Fibroblast of gingiva (primary cell): ENCODE data around the gene OPRL1.

Source experiments
- DNase-seq: peaks from one replicate; pipeline ENCODE4 v3.0.0-alpha.2; 2011; ENCODE audit warnings: low read depth

OPRL1 gene

DNA sequence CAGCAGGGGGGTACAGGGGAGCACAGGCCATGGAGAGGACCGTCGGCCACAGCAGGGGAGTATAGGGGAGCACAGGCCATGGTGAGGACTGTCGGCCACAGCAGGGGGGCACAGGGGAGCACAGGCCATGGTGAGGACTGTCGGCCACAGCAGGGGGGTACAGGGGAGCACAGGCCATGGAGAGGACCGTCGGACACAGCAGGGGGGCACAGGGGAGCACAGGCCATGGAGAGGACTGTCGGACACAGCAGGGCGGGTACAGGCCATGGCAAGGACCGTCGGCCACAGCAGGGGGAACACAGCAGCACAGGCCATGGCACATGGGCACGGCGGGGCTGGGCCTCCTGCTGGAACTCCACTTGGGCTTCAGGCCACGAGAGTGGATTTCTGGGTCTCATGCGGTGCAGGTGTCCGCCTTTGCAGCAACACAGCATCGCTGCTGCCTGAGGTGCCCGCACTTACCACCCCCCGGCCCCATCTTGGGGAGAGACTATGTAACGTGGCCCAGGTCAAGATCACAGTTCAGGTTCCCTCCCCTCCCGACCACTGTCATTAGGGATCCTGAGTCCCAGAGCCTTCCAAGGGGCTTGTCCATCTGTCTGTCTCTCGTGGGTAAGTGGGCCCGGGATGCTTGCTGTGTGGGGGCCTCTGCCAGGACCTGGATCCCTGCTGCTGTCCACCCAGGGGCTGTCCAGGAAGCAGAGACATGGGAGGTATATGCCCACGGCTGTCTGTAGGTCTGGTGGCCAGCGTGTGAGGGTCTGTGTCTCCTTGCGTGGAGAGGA lies 25.0 kb downstream of the OPRL1 start:
- DNase-seq, result no peak

DNA sequence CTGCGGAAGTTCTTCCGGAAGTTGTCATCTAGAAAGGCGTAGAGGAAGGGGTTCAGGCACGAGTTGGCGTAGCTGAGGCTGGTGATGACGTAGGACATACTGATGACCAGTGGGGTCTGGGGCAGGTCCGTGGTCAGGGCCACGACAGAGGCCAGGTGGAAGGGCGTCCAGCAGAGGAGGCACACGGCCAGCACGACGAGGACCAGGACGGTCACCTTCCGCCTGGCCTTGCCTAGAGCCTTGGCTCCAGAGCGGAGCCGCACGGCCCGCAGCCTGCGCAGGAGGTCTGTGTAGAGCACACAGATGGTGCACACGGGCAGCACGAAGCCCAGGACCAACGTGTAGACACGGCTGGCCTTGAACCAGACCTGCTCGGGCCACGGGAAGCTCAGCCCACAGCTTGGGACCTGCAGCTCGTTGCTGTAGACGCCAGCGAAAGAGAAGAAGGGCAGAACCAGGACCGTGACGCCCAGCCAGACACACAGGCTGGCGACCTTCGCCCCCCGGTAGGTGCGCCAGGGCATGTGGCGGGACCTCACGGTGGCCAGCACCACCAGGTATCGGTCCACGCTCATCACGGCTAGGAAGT lies 26.1 kb downstream of the OPRL1 start:
- no peak for DNase-seq

DNA sequence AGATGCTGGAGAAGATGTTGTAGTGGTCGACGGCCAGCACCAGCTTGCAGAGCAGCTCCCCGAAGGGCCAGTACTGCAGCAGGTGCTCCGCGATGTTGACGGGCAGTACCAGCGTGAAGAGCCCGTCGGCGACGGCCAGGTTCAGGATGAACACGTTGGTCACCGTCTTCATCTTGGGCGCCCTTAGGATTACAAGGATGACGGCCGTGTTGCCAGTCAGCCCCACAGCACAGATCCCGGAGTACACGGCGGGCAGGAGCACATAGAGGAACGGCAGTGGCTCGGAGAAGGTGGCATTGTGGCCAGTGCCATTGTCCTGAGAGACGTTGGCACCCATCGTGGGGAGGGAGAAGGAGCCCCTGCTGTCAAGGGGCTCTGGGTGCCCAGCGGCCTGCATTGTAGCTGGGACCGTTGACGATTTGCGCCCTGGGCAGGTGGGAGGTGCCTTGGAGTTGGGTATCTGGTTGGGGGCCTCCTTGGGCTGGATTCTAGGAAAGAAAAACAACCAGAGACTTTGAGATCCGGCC lies 26.6 kb downstream of the OPRL1 start:
- no peak for DNase-seq

DNA sequence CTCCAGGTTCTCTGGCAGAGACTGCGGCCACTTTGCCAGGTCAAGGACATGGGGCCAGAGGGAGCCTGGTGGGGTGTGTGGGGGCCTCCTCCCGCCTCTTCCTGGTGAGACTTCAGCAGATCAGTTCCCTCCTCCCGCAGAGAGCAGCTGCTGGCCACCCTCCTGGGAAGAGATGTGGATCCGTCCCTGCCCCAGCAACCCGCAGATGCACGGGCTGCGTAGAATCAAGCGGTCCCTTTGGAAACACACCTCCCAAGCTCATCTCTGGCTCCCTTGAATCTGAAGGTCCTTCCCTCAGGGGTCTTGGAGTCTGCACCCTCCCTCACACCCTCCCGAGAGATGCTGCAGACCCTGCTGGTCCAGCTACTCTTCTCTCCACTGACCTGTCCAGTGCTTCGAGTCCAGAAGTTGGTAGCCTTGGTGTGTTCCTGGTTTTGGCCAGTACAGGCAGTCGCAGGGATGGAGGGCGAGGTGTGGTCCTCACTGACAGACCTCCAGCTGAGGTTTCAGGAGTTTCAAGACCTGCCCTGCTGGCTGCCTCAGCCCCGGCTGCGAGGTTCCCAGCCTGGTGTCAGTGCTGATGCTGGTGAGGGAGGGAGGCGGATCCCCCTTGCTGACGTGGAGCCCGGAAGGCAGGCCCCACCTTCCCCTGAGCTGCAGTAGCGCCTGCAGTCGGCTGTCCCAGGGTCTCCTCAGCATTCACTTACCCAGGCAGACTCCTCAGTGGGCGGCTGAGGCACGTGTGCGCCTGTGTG lies 27.3 kb downstream of the OPRL1 start, which contains the start of gene NPBWR2:
TSS of gene NPBWR2 (minus strand) at position 585 of the 755 bp plus-strand sequence. CDS start 734 bp downstream, outside the sequence.
- no peak for DNase-seq

DNA sequence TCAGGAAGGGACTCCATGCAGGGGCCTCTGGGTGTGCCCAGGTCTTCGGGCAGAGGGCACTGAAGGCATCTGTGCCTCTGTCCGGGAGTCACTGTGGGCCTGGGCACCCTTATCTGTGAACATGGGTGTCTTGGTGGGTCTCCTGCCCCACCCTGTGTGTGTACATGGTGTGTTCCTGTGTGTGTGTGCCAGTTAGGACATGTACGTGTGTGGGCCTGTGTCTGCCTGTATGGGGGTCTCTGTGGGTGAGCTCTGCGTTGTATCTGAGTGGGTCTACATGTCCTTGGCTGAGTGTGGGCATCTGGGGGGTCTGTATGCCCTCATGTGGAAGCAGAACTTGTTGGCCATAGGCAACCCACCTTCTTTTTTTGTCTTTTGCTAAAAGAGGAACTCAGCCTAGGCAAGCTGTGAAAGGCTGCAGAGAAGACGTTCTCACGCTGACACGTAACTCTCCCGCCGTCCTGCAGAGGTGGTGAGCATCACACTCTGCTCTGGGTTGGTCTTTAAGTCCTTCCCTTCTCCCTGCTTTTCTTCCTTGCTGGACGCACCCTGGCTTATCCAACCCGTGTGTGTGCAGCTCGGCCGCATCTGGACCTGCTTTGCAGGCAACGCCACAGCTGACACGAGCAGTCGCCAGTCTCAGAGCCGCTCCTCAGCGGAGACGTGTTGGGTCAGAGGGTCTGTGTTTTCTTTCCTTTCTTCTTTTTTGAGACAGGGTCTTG lies 28.0 kb downstream of the OPRL1 start:
- DNase-seq, result no peak

DNA sequence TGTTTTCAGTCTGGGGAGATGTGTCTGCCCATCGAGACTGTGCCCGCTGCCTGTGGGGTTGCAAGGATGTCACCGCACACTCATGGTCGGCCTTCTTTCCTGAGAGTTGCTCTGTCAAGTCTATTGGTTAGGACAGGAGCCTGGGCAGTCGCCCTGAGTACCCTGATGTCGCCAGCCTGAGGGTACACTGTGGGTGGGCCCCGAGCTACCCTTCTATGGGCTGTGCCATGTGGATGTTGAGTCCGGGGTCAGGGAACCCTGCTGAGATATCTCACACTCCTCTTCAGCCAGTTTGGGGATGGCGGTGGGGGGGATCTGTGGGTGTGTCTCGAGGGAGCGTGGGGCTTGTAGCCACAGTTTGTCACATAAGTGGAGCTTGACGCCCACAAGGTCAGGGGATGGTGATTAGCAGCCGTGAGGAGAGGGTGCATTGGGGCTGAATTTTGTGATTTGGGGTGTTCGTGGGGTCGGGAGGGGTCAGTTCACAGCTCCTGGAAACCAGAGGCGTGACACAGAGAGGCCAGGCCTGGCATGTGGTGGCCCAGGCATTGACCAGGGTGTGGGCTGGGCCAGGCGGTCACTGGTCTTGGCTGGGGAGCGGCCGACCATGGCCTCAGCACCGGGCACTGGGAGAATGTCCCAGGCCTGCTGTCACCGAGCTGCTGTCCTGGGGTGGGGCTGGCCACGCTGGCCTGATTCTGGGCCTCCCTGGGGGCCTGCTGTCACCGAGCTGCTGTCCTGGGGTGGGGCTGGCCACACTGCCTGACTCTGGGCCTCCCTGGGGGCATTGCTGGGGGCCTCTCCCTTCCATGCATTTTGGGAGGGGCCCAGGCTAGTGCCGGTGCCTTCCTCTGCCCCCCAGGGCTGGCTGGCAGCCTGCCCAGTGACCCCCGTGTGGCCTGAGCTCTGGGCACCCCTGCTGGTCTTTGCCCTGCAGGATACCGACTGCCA lies 29.1 kb downstream of the OPRL1 start:
- DNase-seq, result no peak

DNA sequence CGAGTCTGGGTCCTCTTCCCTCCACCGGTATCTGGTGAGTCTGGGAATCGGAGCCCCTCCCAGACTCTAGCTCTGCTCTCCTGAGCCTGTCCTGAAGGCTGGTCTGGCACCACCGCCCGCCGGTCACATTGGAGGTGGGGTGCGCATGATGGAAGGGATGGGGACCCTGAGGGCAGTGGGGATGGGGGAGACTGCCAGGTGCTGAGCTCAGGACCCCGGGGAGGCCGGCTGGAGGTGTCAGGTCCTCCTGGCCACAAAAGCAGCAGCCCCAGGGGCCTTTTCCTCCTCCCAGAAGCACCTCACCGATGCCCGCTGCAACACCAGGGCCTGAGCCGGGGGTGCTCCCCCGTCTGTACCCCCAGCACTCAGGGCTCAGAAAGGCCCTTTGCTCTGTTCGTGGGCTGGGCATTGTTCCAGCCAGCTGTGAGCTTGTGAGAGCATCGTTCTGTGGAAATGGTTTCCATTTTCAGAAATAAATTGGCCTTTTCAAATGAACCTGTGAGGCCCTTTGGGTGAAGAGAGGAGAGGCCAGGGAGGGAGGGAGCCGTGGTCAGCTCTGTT lies 30.0 kb downstream of the OPRL1 start:
- no peak for DNase-seq

DNA sequence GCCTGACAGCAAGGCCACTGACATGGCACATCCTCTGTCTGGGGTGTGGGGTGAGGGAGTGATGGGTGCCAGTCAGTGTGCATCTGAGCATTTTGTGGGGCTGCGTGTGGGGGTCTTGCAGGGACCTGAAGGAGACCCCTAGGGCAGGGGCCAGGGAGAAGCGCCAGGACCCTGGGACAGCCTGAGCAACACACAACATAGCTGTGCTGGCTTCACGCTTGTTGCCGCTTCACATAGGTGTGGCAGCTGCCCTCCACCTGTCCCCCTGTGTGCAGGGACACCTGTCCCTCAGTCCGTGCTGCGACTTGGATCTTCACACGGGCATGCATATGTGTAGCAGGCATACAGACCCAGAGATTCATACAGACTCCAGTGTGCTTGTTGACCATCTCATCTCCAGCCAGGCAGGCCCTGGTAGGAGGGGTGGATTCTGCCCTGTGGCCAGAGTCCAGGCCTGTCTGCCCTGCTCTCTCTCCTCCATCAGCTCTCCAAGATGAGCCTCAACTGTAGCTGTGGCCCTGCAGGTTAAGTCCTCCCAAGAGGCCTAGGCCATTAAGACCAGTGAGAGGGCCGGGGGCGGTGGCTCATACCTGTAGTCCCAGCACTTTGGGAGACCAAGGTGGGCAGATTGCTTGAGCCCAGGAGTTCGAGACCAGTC lies 30.7 kb downstream of the OPRL1 start:
- no peak for DNase-seq

DNA sequence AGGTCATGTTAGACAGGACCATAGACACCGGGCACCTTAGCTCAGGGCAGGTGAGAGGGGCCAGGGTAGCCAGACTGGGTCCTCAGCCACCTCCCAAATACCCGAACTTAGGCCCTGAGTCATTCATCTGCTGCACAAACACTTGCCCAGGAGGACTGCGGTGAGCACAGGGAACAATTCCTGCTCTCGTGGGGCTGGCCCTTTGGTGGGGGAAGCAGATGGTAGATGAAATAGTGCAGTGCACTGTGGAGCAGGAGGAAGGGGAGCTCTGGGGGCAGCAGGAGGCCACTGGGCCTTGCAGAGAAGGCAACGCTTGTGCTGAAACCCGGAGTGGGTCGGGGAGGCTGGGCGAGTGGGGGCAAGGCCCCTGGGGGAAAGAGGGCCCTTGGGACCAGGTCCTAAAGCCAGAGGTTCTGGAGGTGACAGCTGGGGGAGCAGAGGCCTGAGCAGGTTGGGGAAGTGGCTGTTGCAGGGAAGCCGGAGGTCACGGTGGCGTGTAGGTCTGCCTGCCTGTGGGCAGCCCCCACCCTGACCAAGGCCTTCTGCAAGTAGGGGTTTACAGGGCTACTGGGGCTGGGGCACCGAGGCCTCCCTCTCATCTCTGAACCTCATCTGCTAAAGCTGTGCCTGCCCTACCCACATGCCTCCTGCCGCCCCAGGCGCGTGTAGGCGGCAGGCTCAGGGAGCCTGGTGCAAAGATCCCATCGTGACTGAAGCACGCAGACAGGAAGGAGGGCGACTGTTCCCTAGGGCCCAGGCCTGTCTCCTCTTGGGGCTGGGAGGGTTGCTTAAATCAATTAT lies 32.2 kb downstream of the OPRL1 start:
- DNase-seq, result no peak

DNA sequence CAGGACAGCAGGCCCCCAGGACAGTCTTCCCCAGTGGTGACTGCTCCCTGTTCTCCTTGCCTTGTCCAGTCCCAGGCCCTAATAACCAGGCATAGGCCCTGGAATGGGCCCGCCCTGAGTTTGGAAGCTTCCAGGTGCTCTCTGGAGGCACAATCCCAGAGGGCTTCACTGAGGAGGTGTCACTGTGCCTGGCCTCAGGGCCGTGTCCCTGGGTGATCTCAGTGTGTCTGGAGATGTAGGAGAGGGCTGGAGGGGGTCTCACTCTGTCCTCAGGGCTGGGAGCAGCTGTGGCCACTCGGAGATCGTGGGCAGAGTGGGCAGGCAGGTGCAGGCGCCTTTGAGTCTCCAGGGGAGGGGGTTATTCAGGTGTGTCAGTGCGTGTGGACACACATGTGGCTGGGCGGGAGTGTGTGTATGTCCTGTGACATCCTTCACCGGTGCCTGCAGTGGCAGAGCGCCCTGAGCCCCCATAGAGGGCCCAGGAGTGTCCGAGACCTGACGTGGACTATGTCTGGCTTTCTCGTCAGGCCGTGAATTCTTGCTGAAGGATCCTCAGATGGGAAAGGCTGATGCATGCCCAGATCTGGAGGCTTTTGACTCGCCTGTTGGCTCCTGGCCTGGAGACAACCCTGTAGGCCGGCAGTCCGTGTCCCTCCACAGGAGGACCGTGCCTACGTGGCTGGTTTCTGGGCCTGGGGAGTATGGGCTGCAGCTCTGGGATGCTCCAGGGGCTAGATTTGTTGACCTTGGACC lies 33.0 kb downstream of the OPRL1 start:
- DNase-seq, result no peak

DNA sequence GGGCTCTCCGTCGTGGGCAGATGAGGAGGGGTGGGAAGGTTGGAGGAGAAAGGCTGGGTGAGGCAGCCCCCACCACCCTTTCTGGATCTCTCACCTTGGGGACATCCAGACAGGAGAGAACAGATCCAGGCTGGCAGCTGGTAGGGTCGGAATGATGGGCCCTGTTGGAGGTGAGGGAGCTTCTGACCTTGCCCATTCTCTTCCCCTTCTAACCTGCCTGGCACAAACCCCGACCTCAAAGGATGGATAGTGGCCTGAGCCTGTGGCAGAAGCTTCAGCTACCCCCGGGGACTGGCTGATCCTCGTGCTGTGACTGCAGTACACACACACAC lies 33.5 kb downstream of the OPRL1 start:
- DNase-seq, result no peak

DNA sequence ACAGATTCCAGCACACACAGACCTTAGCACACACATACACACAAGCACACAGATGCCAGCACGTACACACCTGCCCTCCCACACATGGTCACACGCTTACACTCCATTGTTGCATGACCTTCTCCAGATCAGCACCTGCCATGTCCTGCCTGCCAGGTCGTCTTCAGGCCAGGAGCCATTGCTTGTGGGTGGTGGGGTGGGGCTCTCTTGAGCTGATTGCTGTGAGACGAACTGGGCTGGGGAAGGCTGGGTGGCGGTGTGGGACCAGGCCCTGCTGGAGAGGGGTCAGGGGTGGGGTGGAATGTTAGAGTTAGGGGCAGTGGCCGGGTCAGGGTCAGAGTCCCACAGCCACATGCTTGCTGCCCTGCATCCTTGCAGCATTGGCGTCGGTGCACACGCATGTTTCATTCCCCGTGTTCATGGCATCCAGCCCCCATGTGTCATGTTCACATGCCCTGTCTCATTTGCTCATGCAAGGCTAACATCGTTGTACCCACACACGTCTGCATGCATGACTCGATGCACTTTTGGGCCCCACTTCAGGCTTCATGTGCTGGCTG lies 34.0 kb downstream of the OPRL1 start:
- no peak for DNase-seq

DNA sequence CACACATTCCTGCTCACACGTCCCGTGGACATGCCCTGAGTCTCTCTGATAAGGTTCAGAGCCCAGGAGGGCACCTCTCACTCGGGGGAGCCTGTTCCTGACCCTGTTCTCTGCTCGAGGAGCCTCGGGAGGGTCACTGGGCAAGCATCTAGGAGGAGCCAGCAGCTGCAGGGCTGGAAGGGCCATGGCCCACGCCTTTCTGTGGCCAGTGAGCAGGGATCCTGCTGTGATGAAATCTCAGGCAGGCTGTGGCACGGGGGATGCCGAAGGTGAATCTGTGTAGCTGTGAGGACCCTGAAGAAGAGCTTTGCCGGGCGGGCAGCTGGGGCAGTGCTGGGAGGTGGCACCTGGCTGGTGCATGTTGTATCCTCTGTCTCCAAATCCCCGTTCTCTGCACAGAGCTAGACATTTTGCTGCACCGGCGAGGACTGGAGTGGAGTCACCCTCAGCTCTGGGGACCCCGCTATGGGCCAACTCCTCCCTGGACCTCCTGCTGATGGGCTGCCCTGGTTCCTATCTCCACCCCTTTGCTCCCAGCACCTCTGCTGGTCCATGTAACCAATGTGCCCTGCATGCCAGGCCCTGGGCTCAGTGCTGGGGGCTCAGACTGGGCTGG lies 34.6 kb downstream of the OPRL1 start:
- DNase-seq, result no peak

DNA sequence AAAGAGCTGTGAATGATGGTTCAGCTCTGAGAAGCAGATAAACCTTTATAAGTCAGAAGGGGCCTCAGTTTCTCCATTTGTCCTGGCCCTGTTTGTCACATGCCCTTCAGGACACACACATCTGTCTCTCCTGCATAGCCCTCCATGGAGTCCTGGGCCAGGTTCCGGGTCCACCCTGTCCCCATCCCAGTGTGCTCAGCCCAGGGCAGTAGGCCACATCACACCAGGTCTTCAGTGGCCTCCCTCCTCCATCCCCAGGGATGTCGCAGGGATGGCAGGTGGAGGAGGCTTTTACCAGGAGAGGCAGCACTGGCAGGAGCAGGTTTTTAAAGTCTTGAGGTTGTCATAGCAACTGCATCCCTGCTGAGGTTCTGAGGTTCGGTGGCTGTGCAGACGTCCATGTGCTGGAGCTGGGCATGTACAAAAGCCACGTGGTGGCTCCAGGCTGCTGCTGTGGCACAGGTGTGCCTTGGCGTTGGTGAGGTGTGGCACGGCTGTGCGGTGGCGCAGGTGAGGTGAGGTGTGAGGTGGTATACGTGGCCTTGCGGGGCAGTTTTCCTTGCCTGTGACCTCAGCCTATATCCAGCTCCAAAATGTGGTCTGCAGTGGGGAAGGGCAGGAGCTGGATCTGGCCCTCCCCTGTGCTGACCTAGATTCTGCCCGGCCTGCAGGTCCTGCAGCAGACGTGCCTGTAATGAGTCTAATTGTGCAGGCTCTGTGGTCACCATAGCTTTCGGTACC lies 35.5 kb downstream of the OPRL1 start:
- no peak for DNase-seq

DNA sequence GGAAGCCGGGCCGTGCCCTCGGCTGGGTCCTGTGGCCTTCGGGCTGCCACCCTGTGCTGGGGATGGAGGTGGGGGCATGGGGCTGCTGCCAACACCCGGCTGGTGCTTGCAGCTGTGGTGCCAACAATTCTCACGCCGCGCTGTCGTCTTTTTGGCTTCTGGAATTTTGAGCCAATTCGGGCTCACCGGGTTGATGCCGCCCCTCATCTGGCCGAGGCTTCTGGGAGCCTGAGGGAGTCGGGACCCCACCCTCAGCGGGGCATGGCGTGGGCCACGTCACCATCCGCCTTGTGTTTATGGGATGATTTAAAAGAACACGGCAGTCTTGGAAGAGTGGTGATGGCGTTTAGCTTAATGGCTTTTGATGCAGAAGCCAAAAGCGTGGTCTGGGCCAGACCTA lies 36.1 kb downstream of the OPRL1 start:
- no peak for DNase-seq

DNA sequence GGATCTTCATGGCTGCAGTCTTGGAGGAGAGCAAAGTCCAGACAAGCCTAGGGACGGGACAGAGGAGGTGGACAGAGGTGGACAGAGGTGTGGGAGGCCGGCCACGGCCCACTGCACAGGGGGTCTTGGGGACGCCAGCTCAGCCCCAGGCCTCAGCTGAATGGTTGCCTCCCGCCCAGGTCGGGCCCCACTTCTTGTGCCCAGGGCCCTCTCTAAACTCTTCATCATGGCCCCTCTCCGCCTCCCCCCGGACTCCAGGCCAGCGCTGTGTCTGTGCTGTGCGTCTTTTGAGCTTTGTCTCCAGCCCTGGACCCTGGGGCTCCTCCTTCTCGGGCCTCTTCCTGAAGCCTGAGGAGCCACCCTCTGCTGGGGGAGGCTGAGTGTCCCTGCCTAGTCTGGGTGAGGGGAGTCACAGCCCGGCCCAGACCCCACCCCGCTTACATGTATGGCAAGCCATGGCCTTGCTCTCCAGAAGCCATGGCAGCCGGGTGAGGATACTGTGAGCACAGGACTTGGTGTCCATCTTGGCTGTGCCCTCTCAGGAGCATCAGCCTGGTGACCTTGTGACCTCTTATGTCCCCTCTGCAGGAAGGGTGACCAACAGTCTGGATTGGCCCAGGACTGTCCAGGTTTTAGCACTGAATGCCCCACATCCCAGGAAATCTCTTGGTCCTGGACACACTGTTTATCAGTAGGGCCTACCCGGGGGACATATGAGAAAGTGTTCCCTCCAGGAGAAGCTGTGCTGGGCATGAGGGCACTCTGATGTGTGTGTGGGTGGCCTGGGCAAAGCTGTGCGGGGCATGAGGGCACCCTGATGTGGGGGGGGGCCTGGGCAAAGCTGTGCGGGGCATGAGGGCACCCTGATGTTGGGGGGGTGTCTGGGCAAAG lies 36.9 kb downstream of the OPRL1 start:
- no peak for DNase-seq
